HepG2 (cell line): Measurements from ENCODE around the gene THSD8. TPM values are rescaled to one million over a fixed set of nuclear protein-coding genes. Genes with fewer than 3 reads are reported as not detected.

Source experiments
- AHDC1 ChIP-seq: sonication (generic); formaldehyde crosslinking; IDR thresholded peaks from 2 replicates; pipeline ENCODE4 v1.5.1; 2020; ENCODE audit warnings: mild to moderate bottlenecking, missing genetic modification reagents, borderline replicate concordance
- ARID3A ChIP-seq: IDR thresholded peaks from 2 replicates; pipeline ENCODE4 v1.6.1; 2012; ENCODE audit warnings: low read depth, low read length, improper control_type of control experiment
- ARNT ChIP-seq: fragments of 450-650 bp; IDR thresholded peaks from 2 replicates; pipeline ENCODE4 v1.6.1; 2017
- ERF ChIP-seq: IDR thresholded peaks from 2 replicates; pipeline ENCODE4 v1.6.1; 2018; ENCODE audit warnings: missing biosample characterization, missing genetic modification reagents
- HMGA1 ChIP-seq: sonication (generic); formaldehyde crosslinking; conservative IDR thresholded peaks from 2 replicates; pipeline ENCODE4 v1.4.0; 2020; ENCODE audit warnings: missing genetic modification reagents
- KAT2B ChIP-seq: fragments of 150-350 bp; IDR thresholded peaks from 2 replicates; pipeline ENCODE4 v1.6.1; 2014; ENCODE audit warnings: low read depth, low read length, borderline replicate concordance
- KDM5A ChIP-seq: fragments of 200-600 bp; sonication (generic); IDR thresholded peaks from 2 replicates; pipeline ENCODE4 v1.7.0; 2018; ENCODE audit warnings: antibody characterized with exemption, mild to moderate bottlenecking, low read length, borderline replicate concordance
- KDM6A ChIP-seq: IDR thresholded peaks from 2 replicates; pipeline ENCODE4 v1.6.1; 2016; ENCODE audit warnings: low read depth
- MED13 ChIP-seq: sonication (generic); formaldehyde crosslinking; IDR thresholded peaks from 2 replicates; pipeline ENCODE4 v1.5.0; 2020; ENCODE audit warnings: missing genetic modification reagents
- NR2F6 ChIP-seq, 2 experiments: IDR thresholded peaks; 2 replicates each; pipeline ENCODE4 v1.6.1; 2016; ENCODE audit warnings: antibody characterized with exemption in 1 of 2, mild to moderate bottlenecking in 1 of 2
- POGZ ChIP-seq: sonication (generic); formaldehyde crosslinking; IDR thresholded peaks from 2 replicates; pipeline ENCODE4 v1.4.0; 2020; ENCODE audit warnings: mild to moderate bottlenecking, missing genetic modification reagents
- PRDM15 ChIP-seq: sonication (generic); formaldehyde crosslinking; IDR thresholded peaks from 2 replicates; pipeline ENCODE4 v1.4.0; 2020; ENCODE audit warnings: missing genetic modification reagents
- ZBTB38 ChIP-seq: sonication (generic); formaldehyde crosslinking; IDR thresholded peaks from 2 replicates; pipeline ENCODE4 v1.5.1; 2020; ENCODE audit warnings: mild to moderate bottlenecking, missing genetic modification reagents
- ZNF274 ChIP-seq: sonication (generic); formaldehyde crosslinking; IDR thresholded peaks from 2 replicates; pipeline ENCODE4 v1.5.1; 2020; ENCODE audit warnings: mild to moderate bottlenecking, missing genetic modification reagents
- ZNF362 ChIP-seq: sonication (generic); formaldehyde crosslinking; IDR thresholded peaks from 2 replicates; pipeline ENCODE4 v1.4.0; 2020; ENCODE audit warnings: missing genetic modification reagents, mild to moderate bottlenecking, borderline replicate concordance
- ZNF546 ChIP-seq: sonication (generic); formaldehyde crosslinking; conservative IDR thresholded peaks from 2 replicates; pipeline ENCODE4 v1.8.1; 2023; ENCODE audit warnings: mild to moderate bottlenecking, missing genetic modification reagents
- ZNF567 ChIP-seq: sonication (generic); formaldehyde crosslinking; IDR thresholded peaks from 2 replicates; pipeline ENCODE4 v1.8.1; 2023; ENCODE audit warnings: mild to moderate bottlenecking, missing genetic modification reagents, borderline replicate concordance
- polyA plus RNA-seq, 8 experiments: library from polyadenylated mRNA; depleted of rRNA in 3 of 8; stranded (reverse) in 7 of 8; unstranded in 1 of 8; fragments of >200 nt; fragmentation: Illumina TruSeq in 4 of 8; extraction: Trizol in 4 of 8; gene quantifications; 2 replicates each; pipeline versions ENCODE4 v1.2.1 to v1.2.3, GENCODE V29; 2011 to 2016; ENCODE audit warnings: low read depth in 4 of 8, missing spikeins in 1 of 8, mixed read lengths in 1 of 8; ENCODE audit not compliant: insufficient read depth in 1 of 8
- total RNA-seq, 5 experiments: library from RNA; depleted of rRNA; stranded (reverse); fragments of >200 nt; fragmentation: Illumina TruSeq; extraction: Trizol; gene quantifications; 2 replicates each; pipeline ENCODE4 v1.2.3, GENCODE V29; 2016; ENCODE audit warnings: low read depth in 1 of 5

The THSD8 gene
- total and polyA plus RNA-seq, 2 of the 13 experiments (the other 11 are each of a cell fraction or from before 2014, with no cell fraction given), result 4.8 to 14.9 TPM

GRCh38 chr19:12793290-12794195 is 8.3 kb upstream of the THSD8 start (continued):
- TF ChIP-seq AHDC1 (CRISPR knock-in tag) (no peak), POGZ (CRISPR knock-in tag) (no peak), KDM6A (CRISPR knock-in tag) (no peak), PRDM15 (CRISPR knock-in tag) (no peak), ERF (CRISPR knock-in tag) (peak; percentile 68), ZBTB38 (0 out of 2 replicates have a peak, but pooled peaks have one; percentile 22), ARID3A (no peak), ARNT (no peak), ZNF362 (CRISPR knock-in tag) (peak; percentile 39; the same call in 1 of the 2 replicates), HMGA1 (CRISPR knock-in tag) (no peak), KAT2B (no peak), ZNF546 (no peak), MED13 (CRISPR knock-in tag) (peak; percentile 28; the same call in 1 of the 2 replicates), KDM5A (no peak), ZNF274 (CRISPR knock-in tag) (no peak), NR2F6 (IDR thresholded peaks at IDR 0.05) (no peak), NR2F6 (CRISPR knock-in tag; IDR thresholded peaks at IDR 0.05) (peak; percentile 21; the same call in 1 of the 2 replicates), ZNF567 (no peak)
